Measurements from ENCODE around the gene EFHB.
A peak's percentile ranks its signal among the peaks of the same experiment; 100 is the strongest.
"Not testable (repeated sequence)": the region's sequence is repeated elsewhere in the genome, so short reads cannot be mapped to it uniquely, and the experiment has no call there.

EFHB gene, protein sequence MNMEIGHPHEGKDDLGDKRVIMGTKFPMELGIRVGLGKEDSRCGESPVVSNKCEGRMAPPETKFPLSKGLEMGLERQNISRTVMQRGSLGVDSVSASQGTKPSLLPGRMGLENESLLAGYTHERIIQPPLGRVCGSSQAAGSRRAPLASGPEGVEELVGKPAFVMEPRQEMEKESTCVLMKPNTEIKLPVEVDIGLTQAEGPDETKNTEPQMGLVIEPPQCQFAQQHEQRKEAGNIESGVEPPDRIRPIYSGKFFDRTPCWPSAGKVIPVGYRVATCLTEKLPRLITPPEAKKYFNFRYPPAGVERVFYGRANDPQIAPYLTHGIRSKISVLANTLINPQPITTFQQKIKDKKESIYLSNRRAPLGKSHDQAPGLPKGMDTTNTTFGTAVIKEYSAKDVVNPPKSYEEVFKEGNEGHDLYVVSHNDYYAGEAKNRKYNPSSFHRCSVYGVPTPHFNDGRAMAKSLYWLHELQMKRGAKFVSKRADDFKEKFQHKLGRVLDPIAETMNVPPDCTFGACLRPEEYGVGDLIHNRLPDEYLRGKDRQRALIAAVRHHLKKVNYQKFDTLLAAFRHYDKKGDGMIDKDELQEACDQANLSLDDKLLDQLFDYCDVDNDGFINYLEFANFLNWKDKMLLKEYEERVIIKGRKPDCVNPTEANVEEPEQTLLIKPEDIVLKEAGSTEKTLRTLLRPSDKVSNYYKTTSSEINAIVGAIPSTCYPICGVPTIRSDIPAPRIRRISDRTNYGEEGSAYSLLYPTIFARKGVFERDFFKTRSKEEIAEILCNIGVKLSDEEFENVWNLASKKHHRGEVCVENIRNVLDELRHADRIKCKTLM

DNA sequence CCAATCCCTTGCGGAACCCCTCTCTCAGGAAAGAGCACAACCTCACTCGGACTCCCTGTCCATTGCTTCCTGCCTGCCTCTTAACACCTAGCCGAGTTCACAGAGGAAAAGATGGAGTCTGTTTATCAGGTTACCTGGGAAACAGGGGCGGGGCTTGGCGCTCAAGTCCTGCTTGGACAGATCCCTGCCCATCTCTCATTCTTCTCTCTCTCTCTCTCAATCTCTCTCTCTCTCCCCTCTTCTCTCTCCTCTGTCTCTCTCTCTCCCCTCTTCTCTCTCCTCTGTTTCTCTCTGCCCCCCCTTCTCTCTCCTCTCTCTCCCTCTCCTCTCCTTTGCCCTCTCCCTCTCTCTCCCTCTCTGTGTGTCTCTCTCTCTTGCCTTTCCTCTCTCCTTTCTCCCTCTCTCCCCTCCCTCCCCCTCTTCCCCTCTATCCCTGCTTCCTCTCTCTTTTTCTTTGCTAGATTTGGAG is at the start of gene EFHB:
TSS of gene EFHB (minus strand) at position 120 of the 469 bp plus-strand sequence. CDS start 199 bp downstream, outside the sequence.
- no peak for DNase-seq (ENCODE audit: low spot score)

DNA sequence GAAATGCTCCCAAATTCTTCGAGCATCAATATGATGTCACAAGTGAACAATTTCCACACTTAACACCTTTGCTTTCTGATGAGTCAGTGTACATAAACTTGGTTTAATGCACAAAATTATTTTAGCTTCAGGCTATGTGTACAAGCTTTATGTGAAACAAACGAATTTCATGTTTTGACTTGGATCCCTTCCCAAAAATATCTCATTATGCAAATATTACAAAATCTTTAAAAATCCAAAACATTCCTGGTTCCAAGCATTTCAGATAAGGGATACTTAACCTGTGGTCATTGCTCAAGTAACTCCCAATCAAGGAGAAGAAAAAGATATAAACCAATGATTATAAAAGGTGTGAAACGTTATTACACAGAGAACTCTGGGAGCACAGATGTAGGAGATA is 38.0 kb upstream of the EFHB start:
- DNase-seq (ENCODE audit: low spot score) = no peak

DNA sequence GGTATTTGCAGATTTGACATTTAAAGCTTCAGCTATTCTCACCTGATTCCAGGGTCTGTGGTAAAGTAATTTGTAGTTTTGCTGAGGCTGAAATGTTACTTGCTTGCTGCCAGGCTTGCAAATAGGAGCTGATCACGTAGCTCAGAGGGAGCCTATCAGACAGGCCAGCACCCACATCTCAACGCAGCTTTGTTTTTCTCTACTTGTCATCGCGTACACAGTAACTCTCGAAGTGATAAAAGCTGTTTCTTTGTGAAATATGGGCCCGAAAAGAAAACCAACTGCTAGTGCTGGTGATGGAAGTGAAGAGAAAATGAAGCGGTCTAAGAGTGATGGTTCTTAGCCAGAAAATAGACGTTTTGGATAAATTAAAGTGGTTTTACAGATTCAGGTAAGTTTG is 36.3 kb upstream of the EFHB start:
- DNase-seq (ENCODE audit: low spot score) = no peak

DNA sequence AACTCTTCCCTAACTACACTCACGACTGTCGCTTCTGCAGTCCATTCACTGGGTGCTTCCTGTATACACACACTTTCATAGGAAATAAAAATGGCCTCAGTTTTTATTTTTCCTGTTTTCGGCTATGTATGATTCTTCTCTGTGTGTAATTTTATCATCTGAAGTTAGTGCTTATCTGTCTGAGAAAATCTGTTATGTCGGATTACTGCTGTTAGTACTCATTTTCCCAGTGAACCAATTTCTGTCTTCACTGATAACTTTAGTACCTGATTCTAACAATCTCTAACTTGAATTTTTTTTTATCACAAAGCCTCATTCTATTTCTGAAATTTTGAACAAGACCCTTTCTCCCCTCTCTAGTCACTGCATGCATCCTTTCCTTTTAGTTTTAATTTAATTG is 33.8 kb upstream of the EFHB start:
- DNase-seq (ENCODE audit: low spot score) = no peak

DNA sequence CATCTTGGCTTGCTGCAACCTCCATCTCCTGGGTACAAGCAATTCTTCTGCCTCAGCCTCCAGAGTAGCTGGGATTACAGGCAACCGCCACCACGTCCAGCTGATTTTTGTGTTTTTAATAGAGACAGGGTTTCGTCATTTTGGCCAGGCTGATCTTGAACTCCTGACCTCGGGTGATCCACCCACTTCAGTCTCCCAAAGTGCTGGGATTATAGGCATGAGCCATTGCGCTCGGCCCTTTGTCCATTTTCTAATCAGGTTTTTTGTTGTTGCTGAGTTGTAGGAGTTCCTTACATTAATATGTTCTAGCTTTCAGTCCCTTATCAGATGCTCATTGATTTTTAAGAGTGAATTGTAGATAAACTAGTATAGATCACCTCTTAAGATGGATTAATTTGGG is 33.2 kb upstream of the EFHB start:
- no peak for DNase-seq (ENCODE audit: low spot score)

DNA sequence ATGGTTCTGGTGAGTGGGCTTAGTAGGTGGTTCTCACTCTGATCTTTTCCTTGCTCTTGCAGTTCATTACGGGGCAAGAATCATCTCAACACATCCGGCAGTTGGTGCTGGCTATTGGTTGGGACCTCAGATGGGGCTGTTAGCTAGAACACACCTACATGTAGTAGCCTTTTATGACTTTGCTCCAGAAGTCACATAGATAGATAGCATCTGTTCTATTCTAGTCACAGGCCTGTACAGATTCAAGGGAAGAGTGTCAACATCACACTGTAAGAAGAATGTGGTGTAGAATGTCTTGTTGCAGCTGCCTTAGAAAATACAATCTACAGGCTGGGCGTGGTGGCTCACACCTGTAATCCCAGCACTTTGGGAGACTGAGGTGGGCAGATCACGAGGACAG is 27.9 kb upstream of the EFHB start:
- DNase-seq (ENCODE audit: low spot score) = no peak

DNA sequence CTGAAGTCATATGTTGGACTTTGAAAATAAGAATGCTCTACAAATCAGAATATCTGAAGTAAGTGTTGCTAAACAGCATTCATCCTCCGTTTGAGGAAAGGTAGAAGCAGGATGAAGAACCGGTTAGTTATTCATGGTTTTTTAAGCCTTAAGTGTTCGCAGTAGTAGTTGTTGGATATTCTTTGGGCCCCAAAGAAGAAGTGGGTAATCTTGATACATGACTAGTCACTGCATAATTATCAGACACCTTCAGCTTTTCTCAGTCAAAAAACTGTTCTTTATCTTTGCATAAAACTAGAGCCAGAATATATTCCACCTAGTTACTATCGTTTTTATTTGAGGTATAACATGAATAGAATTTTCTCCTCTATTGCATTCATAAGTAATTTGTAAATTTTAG is 26.7 kb upstream of the EFHB start:
- DNase-seq (ENCODE audit: low spot score) = no peak

DNA sequence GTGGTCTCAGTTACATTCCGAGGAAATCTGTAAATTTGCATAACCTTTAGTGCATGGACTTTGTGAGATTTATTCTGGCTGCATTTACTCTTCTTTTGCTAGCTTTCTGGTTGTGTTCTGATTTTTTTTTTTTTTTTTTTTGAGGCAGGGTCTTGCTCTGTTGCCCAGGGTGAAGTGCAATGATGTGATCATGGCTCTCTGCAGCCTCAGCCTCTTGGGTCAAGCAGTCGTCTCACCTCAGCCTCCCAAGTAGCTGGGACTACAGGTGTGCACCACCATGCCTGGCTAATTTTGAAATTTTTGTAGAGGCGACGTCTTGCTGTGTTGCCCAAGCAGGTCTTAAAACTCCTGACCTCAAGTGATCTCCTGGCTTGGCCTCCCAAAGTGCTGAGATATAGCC is 25.5 kb upstream of the EFHB start:
- no peak for DNase-seq (ENCODE audit: low spot score)

DNA sequence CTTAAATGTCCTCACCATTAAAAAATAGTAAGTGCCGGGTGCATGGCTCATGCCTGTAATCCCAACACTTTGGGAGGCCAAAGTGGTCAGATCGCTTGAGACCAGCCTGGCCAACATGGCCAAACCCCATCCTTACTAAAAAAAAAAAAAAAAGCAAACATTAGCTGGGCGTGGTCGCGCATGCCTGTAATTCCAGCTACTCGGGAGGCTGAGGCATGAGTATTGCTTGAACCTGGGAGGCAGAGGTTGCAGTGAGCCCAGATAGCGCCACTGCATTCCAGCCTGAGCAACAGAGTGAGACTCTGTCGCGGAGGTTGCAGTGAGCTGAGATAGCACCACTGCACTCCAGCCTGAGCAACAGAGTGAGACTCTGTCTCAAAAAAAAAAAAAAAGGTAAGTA is 23.3 kb upstream of the EFHB start:
- DNase-seq (ENCODE audit: low spot score) = not testable (repeated sequence)

DNA sequence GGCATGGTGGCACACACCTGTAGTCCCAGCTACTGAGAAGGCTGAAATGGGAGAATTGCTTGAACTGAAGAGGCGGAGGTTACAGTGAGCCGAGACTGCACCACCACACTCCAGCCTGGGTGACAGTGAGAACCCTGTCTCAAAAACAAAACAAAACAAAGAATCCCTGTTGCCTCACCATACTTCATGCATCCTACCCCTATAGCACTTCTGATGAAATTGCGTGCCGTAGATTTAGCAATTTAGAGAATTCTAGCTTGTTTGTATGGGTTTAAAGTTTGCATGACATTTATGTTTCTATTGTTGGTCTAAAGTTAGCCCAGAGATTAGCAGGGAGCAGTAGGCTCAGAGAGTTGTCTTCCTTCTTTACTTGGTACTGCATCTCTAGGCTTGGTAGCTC is 20.7 kb upstream of the EFHB start:
- DNase-seq (ENCODE audit: low spot score) = no peak

DNA sequence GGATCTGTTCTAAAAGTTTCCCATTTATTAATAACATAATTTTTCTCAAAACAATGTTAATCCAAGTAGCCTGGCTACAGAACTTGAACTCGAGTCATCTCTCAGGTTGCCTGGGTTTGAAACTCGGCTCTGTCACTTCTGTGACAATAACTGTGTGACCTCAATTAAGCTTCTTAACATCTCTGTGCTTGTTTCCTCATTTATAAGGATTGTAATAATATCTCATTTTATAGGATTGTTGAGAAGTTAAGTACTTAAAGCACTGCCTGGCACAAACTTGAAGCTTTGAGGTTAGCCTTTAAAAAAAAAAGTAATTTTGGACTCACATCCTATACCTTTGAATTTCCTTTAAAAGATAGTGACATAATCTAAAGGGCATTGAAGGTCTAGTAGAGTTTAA is 16.3 kb upstream of the EFHB start:
- no peak for DNase-seq (ENCODE audit: low spot score)

DNA sequence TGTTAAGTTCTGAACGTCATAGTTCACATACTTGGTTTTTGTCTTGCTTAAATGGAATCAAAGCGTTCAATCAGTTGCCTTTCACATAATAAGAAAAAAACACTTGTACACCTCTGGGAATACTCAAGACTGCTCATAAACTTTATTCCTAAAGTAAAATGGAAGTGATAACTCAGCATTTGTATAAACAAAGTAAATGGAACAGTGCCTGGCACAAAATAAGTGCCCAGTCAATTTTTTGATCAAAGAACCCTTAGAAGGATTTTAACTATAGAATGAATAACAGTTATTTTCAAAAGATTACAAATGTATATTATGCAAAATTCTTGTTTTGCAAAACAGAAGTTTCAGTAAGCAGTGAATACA is 14.2 kb upstream of the EFHB start:
- no peak for DNase-seq (ENCODE audit: low spot score)

DNA sequence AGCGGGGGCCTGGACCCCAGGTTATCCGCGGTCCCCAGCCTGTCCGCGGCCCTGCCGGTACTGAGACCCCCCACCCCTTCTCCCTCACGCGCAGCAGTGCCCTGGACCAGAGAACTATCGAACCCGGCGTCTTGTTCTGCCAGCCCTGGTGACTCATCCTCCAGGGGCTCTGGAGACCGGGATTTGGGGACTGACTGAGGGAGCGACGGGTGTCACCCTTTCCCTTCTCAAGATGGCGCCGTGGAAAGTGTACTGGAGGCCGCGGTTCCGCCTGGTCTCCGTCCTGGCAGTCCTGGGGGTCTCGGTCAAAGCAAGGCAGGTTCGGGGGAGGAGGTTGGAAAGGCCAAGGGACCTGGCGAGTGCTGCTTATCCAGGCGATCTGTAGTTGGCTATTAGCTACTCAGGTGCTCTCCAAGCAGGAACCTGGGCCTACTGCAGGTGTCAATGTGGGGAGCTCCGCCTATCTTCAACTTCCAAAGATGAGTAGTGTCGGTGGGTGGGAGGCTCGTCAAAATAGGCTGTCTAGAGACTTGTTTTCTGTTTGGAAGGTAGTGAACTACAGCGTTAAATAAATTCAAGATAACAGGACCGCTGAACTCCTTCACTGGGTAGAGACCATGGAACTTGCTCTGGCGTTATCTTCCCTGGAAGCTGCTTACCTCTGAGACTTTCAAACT is 13.7 kb upstream of the EFHB start:
- peak; percentile 45 for DNase-seq (ENCODE audit: low spot score)

DNA sequence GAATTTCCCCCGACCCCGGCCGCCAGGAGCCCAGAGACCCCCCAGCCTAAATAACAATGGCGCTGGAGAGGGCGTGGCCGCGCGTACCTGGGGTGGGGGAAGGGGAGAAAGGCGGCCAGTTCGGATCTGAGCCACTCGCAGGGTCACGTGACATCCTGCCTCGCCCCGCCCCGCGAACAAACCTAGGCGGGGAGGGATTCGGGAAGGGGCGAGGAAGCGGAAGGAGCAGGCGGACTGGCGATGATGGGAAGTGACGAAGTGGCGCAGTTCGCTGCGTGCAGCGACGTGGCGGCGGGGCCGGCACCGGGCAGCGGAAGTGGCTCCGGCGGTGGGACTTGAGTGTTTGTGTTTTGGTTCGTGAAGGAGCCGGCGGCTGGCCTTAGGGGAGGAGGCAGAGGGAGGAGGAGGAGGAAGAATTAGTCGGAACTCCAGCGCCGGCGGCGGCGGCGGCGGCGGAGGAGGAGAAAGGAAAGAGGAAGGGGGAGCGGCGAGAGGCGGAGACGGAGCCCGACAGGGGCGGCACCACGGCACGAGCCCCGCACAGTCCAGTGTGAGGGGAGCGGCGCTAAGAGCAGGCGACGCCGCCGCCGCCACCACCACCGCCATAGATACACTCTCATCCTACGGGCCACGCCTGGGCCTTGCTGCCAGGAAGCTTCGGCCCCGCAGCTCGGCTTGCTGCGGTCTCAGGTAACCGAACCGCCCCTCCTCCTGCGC is 13.0 kb upstream of the EFHB start, which contains the start of gene RAB5A:
TSS of gene RAB5A (plus strand) at position 266 of the 717 bp plus-strand sequence. CDS start 3,802 bp downstream, outside the sequence.
- DNase-seq (ENCODE audit: low spot score) = peak; percentile 97

DNA sequence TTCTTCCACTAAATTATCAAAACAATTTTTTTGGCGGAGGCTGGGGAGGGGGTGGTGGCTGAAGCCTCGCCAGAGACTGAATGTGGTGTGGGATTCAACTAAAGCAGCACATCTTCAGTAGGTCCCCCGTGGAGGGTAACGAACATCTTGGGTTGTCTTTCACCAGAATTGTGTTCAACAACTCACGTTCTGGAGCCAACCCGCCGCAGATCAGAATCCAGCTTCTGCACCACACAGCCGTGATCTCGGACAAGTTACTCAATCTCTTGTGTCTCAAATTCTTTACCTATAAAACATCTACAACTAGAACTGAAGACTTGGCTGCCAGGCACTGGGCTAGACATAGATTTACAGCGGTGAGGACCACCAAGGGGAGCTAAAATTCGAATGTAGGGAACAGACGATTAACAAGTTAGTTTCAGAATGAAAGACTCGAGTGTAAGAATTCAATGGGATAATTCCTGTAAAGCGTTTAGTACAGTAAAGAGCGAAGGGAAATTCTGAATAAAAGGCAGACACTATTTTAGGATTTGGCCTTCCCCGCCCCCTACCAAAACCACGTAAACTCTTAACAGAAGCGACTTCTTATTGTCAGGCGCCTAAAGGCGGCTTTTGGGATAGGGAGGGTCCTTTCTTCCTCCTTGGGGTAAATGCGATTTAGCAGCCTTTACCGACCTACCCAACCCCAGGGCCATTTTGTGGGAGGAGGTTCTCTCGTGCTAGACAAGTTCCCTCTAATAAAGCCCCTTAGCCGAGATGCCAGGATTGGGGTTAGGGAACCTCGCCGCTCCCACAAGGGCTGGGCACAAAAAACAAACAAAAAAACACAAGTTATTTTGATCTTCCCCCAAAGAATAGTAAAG is 12.2 kb upstream of the EFHB start:
- no peak for DNase-seq (ENCODE audit: low spot score)

DNA sequence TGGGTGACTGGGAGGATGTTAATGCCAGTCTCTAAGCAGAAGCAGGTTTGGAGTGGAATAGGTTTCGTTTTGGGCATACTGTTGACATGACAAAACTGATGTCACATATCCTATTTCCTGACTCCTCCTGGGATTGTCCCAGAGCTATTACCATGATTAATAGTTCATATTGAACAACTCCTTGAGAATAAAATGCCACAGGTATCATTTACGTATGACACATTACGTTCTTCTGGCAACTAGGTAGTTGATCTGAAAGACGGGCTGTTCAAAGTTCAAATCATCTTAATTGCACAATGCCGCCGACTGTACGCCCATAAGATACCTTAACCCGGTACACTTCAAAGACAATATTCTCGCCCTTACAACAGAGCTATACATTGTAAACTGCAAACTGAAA is 11.5 kb upstream of the EFHB start:
- DNase-seq (ENCODE audit: low spot score) = no peak

DNA sequence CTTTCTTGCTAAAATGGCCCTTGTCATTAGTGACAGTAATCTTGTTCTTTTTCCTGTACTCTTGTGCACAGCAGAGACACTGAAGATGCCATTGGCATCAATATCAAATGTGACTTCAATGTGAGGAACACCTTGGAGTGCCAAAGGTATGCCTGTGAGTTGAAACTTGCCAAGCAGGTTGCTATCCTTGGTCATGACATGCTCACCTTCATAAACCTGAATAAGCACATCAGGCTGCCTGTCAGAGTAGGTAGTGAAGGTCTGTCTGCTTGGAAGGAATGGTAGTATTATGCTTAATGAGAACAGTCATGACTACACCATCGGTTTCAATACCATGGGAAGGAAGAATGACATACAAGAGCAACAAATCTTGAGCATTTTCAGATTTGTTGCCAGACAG is 6.6 kb upstream of the EFHB start:
- DNase-seq (ENCODE audit: low spot score) = no peak

DNA sequence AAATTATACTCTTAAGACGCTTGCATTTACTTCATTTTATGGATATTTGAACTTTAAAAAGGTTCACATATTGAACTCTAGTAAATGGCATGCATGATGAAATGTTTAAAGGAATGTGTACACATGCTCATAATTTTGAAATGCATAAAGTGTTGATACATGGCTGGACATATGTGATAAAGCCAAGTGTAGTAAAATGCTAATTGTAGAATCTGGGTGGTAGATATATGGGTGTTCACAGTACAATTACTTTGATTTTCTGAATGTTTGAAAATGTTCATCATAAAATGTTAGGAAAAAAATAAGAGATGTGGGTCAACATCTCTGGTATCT is 4.2 kb upstream of the EFHB start:
- no peak for DNase-seq (ENCODE audit: low spot score)

DNA sequence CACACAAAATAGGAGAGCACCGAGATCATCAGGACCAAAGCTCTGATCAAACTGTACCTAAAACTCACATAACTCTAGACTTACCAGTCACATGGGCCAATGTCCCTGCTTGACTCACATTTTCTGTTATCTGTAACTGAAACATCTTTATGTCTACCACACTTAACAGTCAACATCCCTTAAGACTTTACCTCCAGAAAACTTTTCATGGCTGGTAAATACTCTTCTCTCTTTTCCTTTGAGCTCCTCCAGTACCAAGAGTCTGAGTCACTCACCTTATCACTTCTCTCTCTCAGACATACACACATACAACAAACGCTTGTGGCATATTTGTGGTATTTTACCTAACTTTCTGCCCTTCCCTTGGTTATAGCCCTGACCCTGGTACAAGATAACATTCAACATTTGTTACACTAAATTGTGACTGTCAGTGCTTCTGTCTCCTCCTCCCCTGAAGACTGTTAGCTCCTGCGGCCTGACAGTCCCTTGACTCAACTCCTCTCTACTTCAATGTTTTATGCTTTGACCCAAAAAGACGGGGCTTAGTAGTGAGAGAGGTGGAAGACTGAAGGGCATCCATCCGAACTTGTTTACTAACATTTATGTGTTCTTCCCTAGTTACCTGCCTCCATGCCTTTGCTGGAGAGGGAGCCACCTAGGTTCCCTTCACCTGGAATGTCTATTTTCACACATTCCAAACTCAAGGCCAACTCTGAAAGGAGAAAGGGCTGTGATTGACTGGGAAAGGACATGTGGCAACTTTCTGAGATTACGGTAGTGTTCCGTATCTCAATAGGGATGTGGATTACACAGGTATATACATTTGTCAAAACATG is 3.7 kb upstream of the EFHB start:
- DNase-seq (ENCODE audit: low spot score) = no peak

DNA sequence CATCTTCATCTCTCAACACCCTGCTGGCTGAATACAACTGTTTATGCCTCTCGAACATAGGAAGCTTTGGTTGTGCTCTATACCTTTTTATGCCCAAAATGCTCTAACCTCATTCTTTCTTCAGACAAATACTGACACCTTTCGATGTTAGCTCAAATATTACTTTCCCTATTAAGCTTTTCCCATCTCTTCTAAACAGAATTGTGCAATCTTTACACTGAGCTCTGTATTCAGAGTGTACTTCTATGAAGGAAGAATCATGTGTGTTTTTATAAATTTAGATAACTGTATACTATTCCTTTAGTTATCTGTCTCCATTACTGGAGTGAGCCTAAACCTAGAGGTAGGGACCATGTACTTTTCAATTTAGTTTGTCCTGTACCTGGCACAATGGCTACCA is 1.6 kb downstream of the EFHB start:
- no peak for DNase-seq (ENCODE audit: low spot score)

Measured in CD4-positive, alpha-beta T cell treated with Interleukin-2 at 100 ng/mL for 4 hours (primary cell).